DND-41 (cell line): ENCODE measurements around the gene MACROD2.

Experiments
- ATAC-seq: fragments of 200-7000 bp; cut with Tn5 transposase; 3 replicates; pipeline ENCODE4 v1.9.1; 2021; ENCODE audit warnings: low read depth; ENCODE audit not compliant: insufficient read depth
- DNase-seq: peaks from one replicate; pipeline ENCODE4 v3.0.0-alpha.2; 2020
- H2AFZ ChIP-seq: 2 replicates; pipeline ENCODE4 v1.6.0; 2012; ENCODE audit warnings: low read depth, low read length
- H3K27ac ChIP-seq: 2 replicates; pipeline ENCODE4 v1.5.1; 2012; ENCODE audit warnings: low read length, inconsistent platforms
- H3K27me3 ChIP-seq: fragments of 200-600 bp; sonication (generic); 2 replicates; pipeline ENCODE4 v1.6.0; 2012; ENCODE audit warnings: low read length, mild to moderate bottlenecking, inconsistent platforms; ENCODE audit not compliant: insufficient read depth, poor library complexity
- H3K36me3 ChIP-seq: 2 replicates; pipeline ENCODE4 v1.5.1; 2012; ENCODE audit warnings: low read length, inconsistent platforms; ENCODE audit not compliant: insufficient read depth
- H3K4me1 ChIP-seq: 2 replicates; pipeline ENCODE4 v1.5.1; 2012; ENCODE audit warnings: mild to moderate bottlenecking, low read length; ENCODE audit not compliant: insufficient read depth
- H3K4me2 ChIP-seq: 2 replicates; pipeline ENCODE4 v1.6.0; 2012; ENCODE audit warnings: mild to moderate bottlenecking, moderate library complexity, low read length, inconsistent platforms; ENCODE audit not compliant: insufficient read depth
- H3K4me3 ChIP-seq, 2 experiments: fragments of 200-600 bp in 1 of 2; shearing (Covaris generic) in 1 of 2; 2 replicates each; pipeline ENCODE4 v1.5.1; 2012 to 2016; ENCODE audit warnings: inconsistent platforms in 2 of 2, low read length in 2 of 2, mild to moderate bottlenecking in 2 of 2, low read depth in 1 of 2, moderate library complexity in 1 of 2
- H3K79me2 ChIP-seq: 2 replicates; pipeline ENCODE4 v1.6.0; 2012; ENCODE audit warnings: low read length, inconsistent platforms; ENCODE audit not compliant: insufficient read depth
- H3K9ac ChIP-seq: 2 replicates; pipeline ENCODE4 v1.6.0; 2012; ENCODE audit warnings: low read depth, mild to moderate bottlenecking, inconsistent platforms, low read length, moderate library complexity
- H3K9me3 ChIP-seq: 2 replicates; pipeline ENCODE4 v1.5.1; 2012; ENCODE audit warnings: low read length, moderate library complexity, mild to moderate bottlenecking, inconsistent platforms; ENCODE audit not compliant: insufficient read depth, severe bottlenecking
- H4K20me1 ChIP-seq: 2 replicates; pipeline ENCODE4 v1.6.0; 2012; ENCODE audit warnings: low read length; ENCODE audit not compliant: insufficient read depth
- EZH2 ChIP-seq: IDR thresholded peaks from 3 replicates; pipeline ENCODE4 v1.6.1; 2012; ENCODE audit warnings: borderline replicate concordance, low read depth, mild to moderate bottlenecking, moderate library complexity, low read length, inconsistent platforms; ENCODE audit not compliant: severe bottlenecking
- TF ChIP-seq, protein P1 (sequence below): IDR thresholded peaks from 2 replicates; pipeline ENCODE4 v1.5.1; 2012; ENCODE audit warnings: borderline replicate concordance, low read length, moderate library complexity, mild to moderate bottlenecking; ENCODE audit not compliant: poor library complexity, severe bottlenecking; ENCODE audit errors: extremely low read depth

The MACROD2 gene

DNA sequence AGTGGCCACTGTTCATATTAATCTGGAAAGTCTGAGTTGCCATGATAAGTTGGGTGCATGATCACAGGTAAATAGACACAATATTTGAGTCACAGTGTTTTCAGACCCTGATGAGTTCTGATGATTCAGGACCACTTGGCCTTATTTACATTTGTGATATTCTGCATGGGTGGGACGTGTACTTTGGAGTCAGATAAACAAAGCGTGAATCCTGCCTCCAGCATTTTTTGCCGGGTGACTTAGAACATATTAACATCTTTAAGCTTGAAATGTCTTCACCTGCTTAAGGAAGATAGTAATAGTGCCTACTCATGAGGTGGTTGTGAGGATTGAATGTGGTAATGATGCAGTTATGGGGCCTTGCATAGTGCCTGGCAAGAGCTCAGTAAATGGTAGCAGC, 1582.8 kb downstream of the MACROD2 start:
- Histone ChIP-seq H3K4me3 (no peak overlapping the region), H3K79me2 (no peaks in the 10 kb centered on the region), H4K20me1 (no peaks in the 10 kb centered on the region), H3K27ac (no peak overlapping the region), H3K9ac (no peak overlapping the region), H2AFZ (no peak overlapping the region), H3K9me3 (no peaks in the 10 kb centered on the region), H3K36me3 (no peaks in the 10 kb centered on the region), H3K4me1 (no peaks in the 10 kb centered on the region), H3K4me2 (no peak overlapping the region), H3K27me3 (peaks cover 1% of the 10 kb centered on the region)
- TF ChIP-seq EZH2: no peak
- TF ChIP-seq, protein P1, sequence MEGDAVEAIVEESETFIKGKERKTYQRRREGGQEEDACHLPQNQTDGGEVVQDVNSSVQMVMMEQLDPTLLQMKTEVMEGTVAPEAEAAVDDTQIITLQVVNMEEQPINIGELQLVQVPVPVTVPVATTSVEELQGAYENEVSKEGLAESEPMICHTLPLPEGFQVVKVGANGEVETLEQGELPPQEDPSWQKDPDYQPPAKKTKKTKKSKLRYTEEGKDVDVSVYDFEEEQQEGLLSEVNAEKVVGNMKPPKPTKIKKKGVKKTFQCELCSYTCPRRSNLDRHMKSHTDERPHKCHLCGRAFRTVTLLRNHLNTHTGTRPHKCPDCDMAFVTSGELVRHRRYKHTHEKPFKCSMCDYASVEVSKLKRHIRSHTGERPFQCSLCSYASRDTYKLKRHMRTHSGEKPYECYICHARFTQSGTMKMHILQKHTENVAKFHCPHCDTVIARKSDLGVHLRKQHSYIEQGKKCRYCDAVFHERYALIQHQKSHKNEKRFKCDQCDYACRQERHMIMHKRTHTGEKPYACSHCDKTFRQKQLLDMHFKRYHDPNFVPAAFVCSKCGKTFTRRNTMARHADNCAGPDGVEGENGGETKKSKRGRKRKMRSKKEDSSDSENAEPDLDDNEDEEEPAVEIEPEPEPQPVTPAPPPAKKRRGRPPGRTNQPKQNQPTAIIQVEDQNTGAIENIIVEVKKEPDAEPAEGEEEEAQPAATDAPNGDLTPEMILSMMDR: no peak
- ATAC-seq (no peak), DNase-seq (no peak)

DNA sequence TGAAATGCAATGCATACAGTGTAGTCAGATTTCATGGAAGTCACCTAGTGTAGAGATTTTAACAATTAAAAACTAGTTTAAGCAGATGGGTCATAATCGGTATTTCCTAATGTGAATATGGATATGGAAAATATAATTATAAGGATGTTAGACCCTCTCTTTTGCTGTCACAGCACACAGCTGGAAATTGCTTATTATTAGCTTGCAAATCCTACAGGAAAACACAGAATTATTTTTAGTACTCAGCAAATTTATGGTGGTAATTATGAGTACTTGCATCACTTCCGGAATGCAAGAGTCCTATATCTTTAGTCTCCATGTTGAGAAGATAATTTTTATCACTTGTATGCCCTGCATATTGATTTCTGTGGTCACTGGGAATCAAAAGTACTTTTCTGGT, 1584.4 kb downstream of the MACROD2 start:
- Histone ChIP-seq H3K4me2 (no peak overlapping the region), H3K36me3 (no peaks in the 10 kb centered on the region), H3K4me3 (no peak overlapping the region), H3K4me1 (no peaks in the 10 kb centered on the region), H2AFZ (no peak overlapping the region), H3K79me2 (no peaks in the 10 kb centered on the region), H3K27me3 (peaks cover 3% of the 10 kb centered on the region), H3K9me3 (no peaks in the 10 kb centered on the region), H3K9ac (no peak overlapping the region), H4K20me1 (no peaks in the 10 kb centered on the region), H3K27ac (no peak overlapping the region)
- DNase-seq (no peak), ATAC-seq (no peak)
- TF ChIP-seq, protein P1: no peak
- TF ChIP-seq EZH2: no peak

DNA sequence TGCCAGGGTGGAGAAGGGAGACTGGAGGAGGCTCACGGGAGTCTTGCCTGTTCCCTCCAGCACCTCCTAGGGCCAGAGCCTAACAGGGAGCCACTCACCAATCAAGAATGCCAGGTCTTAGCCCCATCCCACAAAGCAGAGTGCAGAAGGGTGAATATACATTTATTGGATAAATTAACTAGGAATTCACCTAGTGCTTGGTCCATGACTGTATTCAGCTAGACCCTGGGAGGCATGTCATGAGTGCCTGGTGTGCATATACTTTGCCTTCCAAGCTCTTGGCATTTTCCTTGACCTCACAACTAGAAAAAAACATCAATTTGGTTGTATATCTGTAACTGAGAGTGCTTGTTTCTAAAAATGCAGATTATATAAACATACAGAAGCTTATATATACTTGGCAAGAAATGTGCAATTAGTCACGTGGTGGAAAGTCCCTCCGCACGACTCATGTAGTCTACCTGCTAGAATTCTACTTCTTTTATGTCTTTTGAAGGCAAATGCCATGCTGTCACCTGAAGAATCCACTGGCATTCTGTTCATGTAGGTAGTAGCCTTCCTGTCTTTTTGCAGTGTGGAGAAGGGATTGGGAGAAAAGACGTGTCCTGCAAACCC, 1586.9 kb downstream of the MACROD2 start:
- H4K20me1 ChIP-seq: no peaks in the 10 kb centered on the region
- no peak for TF ChIP-seq EZH2
- TF ChIP-seq, protein P1: no peak
- DNase-seq (no peak), ATAC-seq (no peak)
- no peak overlapping the region for H3K27ac ChIP-seq
- peaks cover 3% of the 10 kb centered on the region for H3K27me3 ChIP-seq
- no peak overlapping the region for H3K4me2 ChIP-seq
- no peaks in the 10 kb centered on the region for H3K79me2 ChIP-seq
- no peaks in the 10 kb centered on the region for H3K9me3 ChIP-seq
- H3K4me1 ChIP-seq: no peaks in the 10 kb centered on the region
- no peak overlapping the region for H3K4me3 ChIP-seq
- no peaks in the 10 kb centered on the region for H3K36me3 ChIP-seq
- no peak overlapping the region for H3K9ac ChIP-seq
- no peak overlapping the region for H2AFZ ChIP-seq
